Prostate gland (tissue), 2 donors: ENCODE data around the gene PIK3CG.

Source experiments
- POLR2AphosphoS5 ChIP-seq: sonication (generic); formaldehyde crosslinking; IDR thresholded peaks from one replicate; pipeline ENCODE4 v1.6.1; 2017; ENCODE audit warnings: antibody characterized with exemption
- TF ChIP-seq, protein P1 (sequence below), 4 experiments: fragments of 200-600 bp in 2 of 4; fragments of 450-650 bp in 2 of 4; sonication (generic) in 2 of 4; IDR thresholded peaks; 1 replicate in 3 of 4; 2 replicates in 1 of 4; pipeline ENCODE4 v1.5.1; 2016 to 2019; ENCODE audit warnings: antibody characterized with exemption in 4 of 4, mild to moderate bottlenecking in 2 of 4, moderate library complexity in 2 of 4

DNA sequence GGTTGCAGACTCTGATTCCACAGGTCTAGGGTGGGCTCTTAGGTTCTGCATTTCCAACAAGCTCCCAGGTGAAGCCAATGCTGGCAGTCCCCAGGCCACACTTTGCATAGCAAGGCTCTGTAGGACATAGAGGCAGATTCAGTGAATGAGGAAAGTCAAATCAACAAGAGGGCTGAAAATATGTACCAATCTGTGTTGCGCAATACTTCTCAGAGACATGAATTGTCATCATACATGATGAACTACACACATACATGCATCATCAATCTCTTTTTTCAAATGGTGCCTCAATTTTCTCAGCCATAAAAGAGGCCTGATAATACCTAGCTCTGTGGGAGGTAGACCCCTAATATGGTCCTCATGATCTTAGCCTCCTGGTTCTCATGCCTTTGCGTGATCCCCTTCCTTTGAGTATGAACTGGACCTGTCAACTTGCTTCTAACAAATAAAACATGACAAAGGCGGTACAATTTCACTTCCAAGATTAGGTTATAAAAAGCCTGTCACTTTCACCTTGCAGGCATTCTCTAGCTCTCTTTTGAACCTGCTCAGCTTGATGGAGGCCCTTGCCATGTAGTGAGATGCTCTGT, 49.0 kb downstream of the PIK3CG start:
- TF ChIP-seq, protein P1, sequence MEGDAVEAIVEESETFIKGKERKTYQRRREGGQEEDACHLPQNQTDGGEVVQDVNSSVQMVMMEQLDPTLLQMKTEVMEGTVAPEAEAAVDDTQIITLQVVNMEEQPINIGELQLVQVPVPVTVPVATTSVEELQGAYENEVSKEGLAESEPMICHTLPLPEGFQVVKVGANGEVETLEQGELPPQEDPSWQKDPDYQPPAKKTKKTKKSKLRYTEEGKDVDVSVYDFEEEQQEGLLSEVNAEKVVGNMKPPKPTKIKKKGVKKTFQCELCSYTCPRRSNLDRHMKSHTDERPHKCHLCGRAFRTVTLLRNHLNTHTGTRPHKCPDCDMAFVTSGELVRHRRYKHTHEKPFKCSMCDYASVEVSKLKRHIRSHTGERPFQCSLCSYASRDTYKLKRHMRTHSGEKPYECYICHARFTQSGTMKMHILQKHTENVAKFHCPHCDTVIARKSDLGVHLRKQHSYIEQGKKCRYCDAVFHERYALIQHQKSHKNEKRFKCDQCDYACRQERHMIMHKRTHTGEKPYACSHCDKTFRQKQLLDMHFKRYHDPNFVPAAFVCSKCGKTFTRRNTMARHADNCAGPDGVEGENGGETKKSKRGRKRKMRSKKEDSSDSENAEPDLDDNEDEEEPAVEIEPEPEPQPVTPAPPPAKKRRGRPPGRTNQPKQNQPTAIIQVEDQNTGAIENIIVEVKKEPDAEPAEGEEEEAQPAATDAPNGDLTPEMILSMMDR (IDR thresholded peaks at IDR 0.05): no peak
- no peak for TF ChIP-seq POLR2AphosphoS5
